ENCODE measurements around the gene MFF.
"Not testable (repeated sequence)": the region's sequence is repeated elsewhere in the genome, so short reads cannot be mapped to it uniquely, and the experiment has no call there.

Gene MFF

GRCh38 chr2:227378371-227378782 is 53.3 kb downstream of the MFF start:
- FAIRE-seq, result no peak

- FAIRE-seq, result no peak
Observed at GRCh38 chr2:227379095-227379494, 54.0 kb downstream of the MFF start, which contains the start of gene TM4SF20. Gene TM4SF20 (minus strand): TSS chr2:227379306. CDS start chr2:227379268, 38 bp downstream.

- FAIRE-seq, result not testable (repeated sequence)
Observed at GRCh38 chr2:227382241-227382835, 57.3 kb downstream of the MFF start.

- FAIRE-seq, result no peak
Observed at GRCh38 chr2:227383686-227384085, 58.6 kb downstream of the MFF start.

GRCh38 chr2:227386630-227387029 is 61.6 kb downstream of the MFF start:
- no peak for FAIRE-seq

- FAIRE-seq, result not testable (repeated sequence)
Observed at GRCh38 chr2:227387583-227387982, 62.5 kb downstream of the MFF start, which contains the start of gene SCYGR1. Gene SCYGR1 (minus strand): TSS chr2:227387949. CDS start chr2:227387949, 0 bp downstream.

GRCh38 chr2:227388537-227389011 is 63.5 kb downstream of the MFF start:
- FAIRE-seq, result no peak

GRCh38 chr2:227389231-227389630 is 64.2 kb downstream of the MFF start:
- no peak for FAIRE-seq

- FAIRE-seq, result peak; percentile 41
Observed at GRCh38 chr2:227389661-227390060, 64.6 kb downstream of the MFF start.

- no peak for FAIRE-seq
Observed at GRCh38 chr2:227390468-227391256, 65.6 kb downstream of the MFF start.

GRCh38 chr2:227394401-227394800 is 69.3 kb downstream of the MFF start:
- no peak for FAIRE-seq

- no peak for FAIRE-seq
Observed at GRCh38 chr2:227395556-227395955, 70.5 kb downstream of the MFF start.

GRCh38 chr2:227397562-227397961 is 72.5 kb downstream of the MFF start:
- no peak for FAIRE-seq

GRCh38 chr2:227398684-227399670 is 73.9 kb downstream of the MFF start:
- no peak for FAIRE-seq

GRCh38 chr2:227401550-227401949 is 76.5 kb downstream of the MFF start:
- no peak for FAIRE-seq

GRCh38 chr2:227402321-227402720 is 77.3 kb downstream of the MFF start:
- FAIRE-seq, result no peak

- FAIRE-seq, result no peak
Observed at GRCh38 chr2:227402959-227403358, 77.9 kb downstream of the MFF start.

- no peak for FAIRE-seq
Observed at GRCh38 chr2:227404585-227405271, 79.7 kb downstream of the MFF start.

- no peak for FAIRE-seq
Observed at GRCh38 chr2:227406177-227407031, 81.4 kb downstream of the MFF start.

All from islet of Langerhans (tissue), 1 donor.